B cell (primary cell): ENCODE measurements around the gene IFNK.

Experiments used
- CTCF ChIP-seq: fragments of 200-600 bp; IDR thresholded peaks from one replicate; pipeline ENCODE4 v1.8.0; 2022; ENCODE audit warnings: antibody characterized with exemption, mild to moderate bottlenecking
- EZH2 ChIP-seq: IDR thresholded peaks from 2 replicates; pipeline ENCODE4 v1.6.1; 2012; ENCODE audit warnings: borderline replicate concordance, low read depth, mild to moderate bottlenecking, moderate library complexity, low read length; ENCODE audit not compliant: insufficient read depth, poor library complexity, severe bottlenecking

- TF ChIP-seq CTCF (no peak), EZH2 (no peak)
Measured at GRCh38 chr9:27572918-27573633, 49.0 kb downstream of the IFNK start, which contains the start of gene C9orf72.
